ENCODE results near the gene RPS6KA1.

GRCh38 chr1:26517766-26518049, 11.9 kb upstream of the RPS6KA1 start:
- no peak for TF ChIP-seq CTCF (IDR thresholded peaks at IDR 0.05)
- no peak for TF ChIP-seq POLR2AphosphoS5 (IDR thresholded peaks at IDR 0.05)
- TF ChIP-seq POLR2A (IDR thresholded peaks at IDR 0.05), result no peak
- TF ChIP-seq EP300 (IDR thresholded peaks at IDR 0.05), result no peak
